Testis (tissue), 3 donors: Measurements from ENCODE around the gene LGALS7B. TPM values are rescaled to one million over a fixed set of nuclear protein-coding genes. Genes with fewer than 3 reads are reported as not detected.

ENCODE experiments used
- DNase-seq: peaks from one replicate; pipeline ENCODE4 v3.0.0-alpha.2; 2019
- H3K27ac ChIP-seq, 2 donors: fragments of 200-600 bp; sonication (generic); one replicate each; pipeline ENCODE4 v1.5.1; 2019
- H3K27me3 ChIP-seq: fragments of 200-600 bp; sonication (generic); one replicate; pipeline ENCODE4 v1.5.1; 2019
- H3K36me3 ChIP-seq: fragments of 200-600 bp; sonication (generic); one replicate; pipeline ENCODE4 v1.5.1; 2017; ENCODE audit warnings: low read depth; ENCODE audit errors: missing control alignments
- H3K4me1 ChIP-seq: fragments of 200-600 bp; sonication (generic); one replicate; pipeline ENCODE4 v1.5.1; 2019
- H3K4me3 ChIP-seq, 2 donors: fragments of 200-600 bp; sonication (generic); one replicate each; pipeline ENCODE4 v1.5.1; 2017 to 2019
- H3K9me3 ChIP-seq: fragments of 200-600 bp; sonication (generic); one replicate; pipeline ENCODE4 v1.5.1; 2017
- POLR2A ChIP-seq: fragments of 450-650 bp; IDR thresholded peaks from one replicate; pipeline ENCODE4 v1.6.1; 2017; ENCODE audit warnings: antibody characterized with exemption, mild to moderate bottlenecking, moderate library complexity
- WGBS, 2 donors: methylation state at CpG; one replicate each; pipeline ENCODE4 v1.1.5; 2018; 5-methylcytosine and 5-hydroxymethylcytosine counted together
- intact Hi-C: fragments of 100-400 bp; cut with DNase I; formaldehyde crosslinking; loops from one replicate; pipeline ENCODE4 v1.15.1; 2023; ENCODE audit warnings: low total_unique reads
- polyA plus RNA-seq: library from polyadenylated mRNA; stranded (reverse); fragments of 350-450 nt; fragmentation: Illumina TruSeq; extraction: RNeasy Lipid Tissue Mini Kit (QIAGEN cat#74804); gene quantifications from one replicate; pipeline ENCODE4 v1.2.3, GENCODE V29; 2014; ENCODE audit warnings: low read depth, low replicate concordance; ENCODE audit not compliant: insufficient read depth
- total RNA-seq, 2 donors: library from RNA; depleted of rRNA; stranded (reverse); fragments of >200 nt; gene quantifications; one replicate each; pipeline ENCODE4 v1.2.3, GENCODE V29; 2016
- TF ChIP-seq, protein P1 (sequence below), 3 experiments: fragments of 450-650 bp in 2 of 3; fragments of 200-600 bp in 1 of 3; sonication (generic) in 1 of 3; IDR thresholded peaks; one replicate each; pipeline ENCODE4 v1.5.1; 2016 to 2019; ENCODE audit warnings: antibody characterized with exemption in 3 of 3, mild to moderate bottlenecking in 2 of 3, moderate library complexity in 1 of 3

LGALS7B gene
- total and polyA plus RNA-seq, 3 donors from 2014 or later: 2.3 to 8.1 TPM; not detected in 1

DNA sequence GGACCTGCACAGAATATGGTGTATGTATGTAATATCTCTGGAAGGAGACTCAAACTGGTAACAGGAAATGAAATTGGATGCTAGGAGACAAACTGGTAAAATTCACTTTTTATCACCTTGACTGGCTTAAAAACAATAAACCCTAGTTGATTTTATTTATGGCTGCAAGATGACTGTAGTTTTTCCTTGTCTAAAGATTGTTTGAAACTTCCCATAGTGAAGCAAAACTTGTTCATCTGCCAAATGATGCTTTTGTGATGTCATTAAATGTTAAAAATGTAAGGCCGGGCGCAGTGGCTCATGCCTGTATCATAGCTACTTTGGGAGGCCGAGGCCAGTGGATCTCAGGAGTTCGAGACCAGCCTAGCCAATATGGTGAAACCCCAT, 45.1 kb downstream of the LGALS7B start:
- Histone ChIP-seq H3K4me1 (peaks cover 15% of the 10 kb centered on the region), H3K36me3 (no peaks in the 10 kb centered on the region), H3K4me3 (no peak overlapping the region), H3K27me3 (no peaks in the 10 kb centered on the region), H3K9me3 (no peaks in the 10 kb centered on the region), H3K27ac (no peak overlapping the region)
- WGBS, 2 donors: 94 to 95% methylated on average over 4 of the region's 4 CpGs
- intact Hi-C loops: no loop called here
- no peak for TF ChIP-seq POLR2A
- TF ChIP-seq, protein P1, sequence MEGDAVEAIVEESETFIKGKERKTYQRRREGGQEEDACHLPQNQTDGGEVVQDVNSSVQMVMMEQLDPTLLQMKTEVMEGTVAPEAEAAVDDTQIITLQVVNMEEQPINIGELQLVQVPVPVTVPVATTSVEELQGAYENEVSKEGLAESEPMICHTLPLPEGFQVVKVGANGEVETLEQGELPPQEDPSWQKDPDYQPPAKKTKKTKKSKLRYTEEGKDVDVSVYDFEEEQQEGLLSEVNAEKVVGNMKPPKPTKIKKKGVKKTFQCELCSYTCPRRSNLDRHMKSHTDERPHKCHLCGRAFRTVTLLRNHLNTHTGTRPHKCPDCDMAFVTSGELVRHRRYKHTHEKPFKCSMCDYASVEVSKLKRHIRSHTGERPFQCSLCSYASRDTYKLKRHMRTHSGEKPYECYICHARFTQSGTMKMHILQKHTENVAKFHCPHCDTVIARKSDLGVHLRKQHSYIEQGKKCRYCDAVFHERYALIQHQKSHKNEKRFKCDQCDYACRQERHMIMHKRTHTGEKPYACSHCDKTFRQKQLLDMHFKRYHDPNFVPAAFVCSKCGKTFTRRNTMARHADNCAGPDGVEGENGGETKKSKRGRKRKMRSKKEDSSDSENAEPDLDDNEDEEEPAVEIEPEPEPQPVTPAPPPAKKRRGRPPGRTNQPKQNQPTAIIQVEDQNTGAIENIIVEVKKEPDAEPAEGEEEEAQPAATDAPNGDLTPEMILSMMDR (IDR thresholded peaks at IDR 0.05): no peak
- no peak for DNase-seq

DNA sequence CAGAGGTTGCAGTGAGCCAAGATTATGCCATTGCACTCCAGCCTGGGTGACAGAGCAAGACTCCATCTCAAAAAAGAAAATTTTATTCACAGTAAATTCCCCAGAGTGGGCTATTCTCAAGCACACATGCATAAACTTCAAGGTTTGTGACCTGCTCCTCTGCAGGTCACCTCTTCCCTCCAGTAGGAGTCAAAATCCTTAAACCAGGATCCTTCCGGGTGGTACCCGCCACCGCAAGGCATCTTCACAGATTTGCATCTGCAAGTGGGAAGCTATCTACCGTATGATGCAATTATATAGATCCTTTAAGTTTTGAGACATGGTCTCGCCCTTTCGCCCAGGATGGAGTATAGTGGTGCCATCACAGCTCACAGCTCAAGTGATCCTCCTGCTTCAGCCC, 45.6 kb downstream of the LGALS7B start:
- Histone ChIP-seq H3K4me1 (peaks cover 15% of the 10 kb centered on the region), H3K27ac (no peak overlapping the region)
- WGBS, 2 donors: 92 to 93% methylated on average over 6 of the region's 6 CpGs

DNA sequence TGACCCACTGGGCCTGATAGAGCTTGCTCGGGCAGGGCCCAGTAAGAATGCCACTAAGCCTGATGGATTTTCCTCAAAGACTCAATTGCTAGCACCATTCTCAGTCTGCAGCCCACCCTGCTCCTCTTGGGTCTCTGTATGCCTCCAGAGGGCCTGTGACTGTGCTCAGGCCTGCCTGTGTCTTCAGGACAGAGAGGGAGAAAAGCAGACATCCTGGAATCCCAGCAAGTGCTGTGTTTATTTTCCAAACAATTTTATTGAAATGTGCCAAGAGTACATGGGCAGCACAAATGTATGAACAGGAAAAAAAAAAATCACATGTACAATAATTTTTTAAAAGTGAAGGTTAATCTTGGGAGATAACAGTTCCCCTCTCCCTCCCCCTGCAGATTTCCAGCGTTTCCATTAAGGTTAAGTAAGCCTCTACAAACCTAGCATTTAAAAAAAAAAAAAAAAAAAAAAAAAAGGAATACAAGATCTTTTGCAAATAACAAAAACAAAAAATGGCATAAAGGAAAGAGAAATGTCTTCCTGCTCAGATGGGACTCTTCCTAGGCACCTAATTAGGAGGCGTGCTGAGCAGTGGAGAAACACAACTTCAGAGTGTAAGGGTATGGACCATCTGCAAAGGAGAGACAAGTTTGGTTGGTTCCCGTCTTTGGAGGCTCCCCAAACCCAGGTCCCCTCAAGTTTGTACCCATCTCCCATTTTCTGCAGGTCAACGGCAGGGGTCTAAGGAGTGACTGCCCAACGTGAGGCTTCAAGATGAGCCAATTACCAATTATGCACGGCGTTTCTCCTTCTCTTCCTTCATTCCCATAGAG, 47.4 kb downstream of the LGALS7B start:
- H3K9me3 ChIP-seq: no peaks in the 10 kb centered on the region
- peaks cover 7% of the 10 kb centered on the region for H3K4me1 ChIP-seq
- DNase-seq: no peak
- no peaks in the 10 kb centered on the region for H3K36me3 ChIP-seq
- no peak overlapping the region for H3K4me3 ChIP-seq
- intact Hi-C loops: no loop called here
- no peak overlapping the region for H3K27ac ChIP-seq
- TF ChIP-seq, protein P1 (IDR thresholded peaks at IDR 0.05): no peak
- no peak for TF ChIP-seq POLR2A
- H3K27me3 ChIP-seq: no peaks in the 10 kb centered on the region
- WGBS, 2 donors: 63 to 66% methylated on average over 8 of the region's 8 CpGs

More for the DNA sequence above, 45.6 kb downstream of the LGALS7B start:
- DNase-seq: no peak
- no peaks in the 10 kb centered on the region for H3K36me3 ChIP-seq
- H3K27me3 ChIP-seq: no peaks in the 10 kb centered on the region
- no peaks in the 10 kb centered on the region for H3K9me3 ChIP-seq
- H3K4me3 ChIP-seq: no peak overlapping the region
- no peak for TF ChIP-seq POLR2A
- TF ChIP-seq, protein P1 (IDR thresholded peaks at IDR 0.05): no peak
- intact Hi-C loops: no loop called here

DNA sequence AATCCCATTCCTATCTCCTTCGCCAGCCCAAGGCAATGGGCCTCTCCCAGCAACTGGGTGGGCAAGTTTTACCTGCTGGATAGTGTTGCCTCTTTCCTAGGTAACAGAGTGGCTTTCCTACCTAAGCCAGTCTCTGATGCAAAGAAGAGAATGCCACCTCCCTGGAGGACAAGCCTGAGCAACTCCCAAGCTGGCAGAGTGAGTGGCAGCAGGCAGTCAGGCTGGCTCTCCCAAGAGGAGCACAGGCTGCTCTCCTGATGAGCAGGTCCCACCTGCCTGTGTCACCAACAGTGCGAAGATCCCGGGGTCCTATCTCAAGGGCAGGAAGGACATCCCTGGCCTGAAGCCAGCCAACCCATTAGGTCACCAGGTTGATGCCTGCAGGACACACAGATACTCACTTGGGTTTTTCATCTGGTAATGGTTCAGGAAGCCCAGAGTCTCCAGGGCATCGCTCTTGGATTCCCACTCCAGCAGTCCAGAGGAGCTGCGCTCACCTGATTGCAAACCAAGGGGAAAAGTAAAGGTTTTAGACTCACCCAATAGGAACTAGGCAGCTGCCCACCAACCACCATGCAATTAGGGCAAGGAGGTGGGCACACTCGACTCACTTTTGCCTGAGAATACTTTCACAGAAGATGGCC, 48.1 kb downstream of the LGALS7B start:
- Histone ChIP-seq H3K4me1 (peaks cover 6% of the 10 kb centered on the region), H3K9me3 (no peaks in the 10 kb centered on the region), H3K4me3 (no peak overlapping the region), H3K27ac (no peak overlapping the region), H3K27me3 (no peaks in the 10 kb centered on the region), H3K36me3 (no peaks in the 10 kb centered on the region)
- TF ChIP-seq, protein P1 (IDR thresholded peaks at IDR 0.05): no peak
- intact Hi-C loops: no loop called here
- WGBS, 2 donors: 76 to 84% methylated on average over 2 to 6 of the region's 6 CpGs
- no peak for DNase-seq
